Activated naive CD4-positive, alpha-beta T cell treated with anti-CD3 and anti-CD28 coated beads, Interleukin-2, amount 50 U/mL, for 24 hours (primary cell): Measurements from ENCODE around the gene CUX1.

ENCODE experiments used
- H3K27ac Mint-ChIP-seq: one replicate; pipeline ENCODE4 v1.8.0; 2021; ENCODE audit warnings: mild to moderate bottlenecking, mixed read lengths
- H3K27me3 Mint-ChIP-seq: one replicate; pipeline ENCODE4 v1.8.0; 2021; ENCODE audit warnings: mixed read lengths
- H3K36me3 Mint-ChIP-seq: one replicate; pipeline ENCODE4 v1.8.0; 2021; ENCODE audit warnings: mixed read lengths
- H3K4me1 Mint-ChIP-seq: one replicate; pipeline ENCODE4 v1.8.0; 2021; ENCODE audit warnings: mixed read lengths
- H3K4me3 Mint-ChIP-seq: one replicate; pipeline ENCODE4 v1.8.0; 2021; ENCODE audit warnings: mild to moderate bottlenecking, mixed read lengths
- H3K9me3 Mint-ChIP-seq: one replicate; pipeline ENCODE4 v1.8.0; 2021; ENCODE audit warnings: mixed read lengths

CUX1 gene

GRCh38 chr7:102195361-102195760 is 377.9 kb downstream of the CUX1 start:
- Mint-ChIP-seq H3K36me3 (peaks cover 13% of the 10 kb centered on the region), H3K4me1 (no peaks in the 10 kb centered on the region), H3K4me3 (no peak overlapping the region)

DNA sequence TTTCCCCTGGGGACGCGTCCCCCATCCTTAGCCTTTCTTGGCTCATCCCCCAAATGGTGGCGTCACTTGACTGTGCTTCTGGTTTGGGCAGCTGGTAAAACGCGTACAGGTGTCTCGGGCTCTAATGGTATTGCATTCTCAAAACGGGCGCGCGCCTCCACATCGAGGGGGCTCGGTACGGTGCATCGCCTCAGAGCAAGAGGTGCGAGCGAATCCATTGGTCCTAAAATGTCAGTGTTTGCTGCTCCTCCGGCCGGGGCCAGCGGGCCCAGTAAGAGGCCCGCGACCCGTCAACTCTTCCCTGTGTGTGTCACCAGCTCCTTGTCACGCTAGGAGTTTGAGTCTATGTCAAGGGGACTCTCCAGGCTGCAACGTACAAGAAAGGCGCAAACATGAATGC is 378.6 kb downstream of the CUX1 start:
- Mint-ChIP-seq H3K4me1 (no peaks in the 10 kb centered on the region), H3K27me3 (no peaks in the 10 kb centered on the region), H3K36me3 (peaks cover 9% of the 10 kb centered on the region), H3K4me3 (no peak overlapping the region), H3K9me3 (no peaks in the 10 kb centered on the region), H3K27ac (no peak overlapping the region)

More at GRCh38 chr7:102195361-102195760, 377.9 kb downstream of the CUX1 start:
- Mint-ChIP-seq H3K9me3 (no peaks in the 10 kb centered on the region), H3K27me3 (no peaks in the 10 kb centered on the region), H3K27ac (no peak overlapping the region)

GRCh38 chr7:102197161-102197560 is 379.7 kb downstream of the CUX1 start:
- H3K4me3 Mint-ChIP-seq: no peak overlapping the region
- H3K27me3 Mint-ChIP-seq: no peaks in the 10 kb centered on the region
- peaks cover 9% of the 10 kb centered on the region for H3K36me3 Mint-ChIP-seq
- no peak overlapping the region for H3K27ac Mint-ChIP-seq
- H3K9me3 Mint-ChIP-seq: no peaks in the 10 kb centered on the region
- no peaks in the 10 kb centered on the region for H3K4me1 Mint-ChIP-seq

DNA sequence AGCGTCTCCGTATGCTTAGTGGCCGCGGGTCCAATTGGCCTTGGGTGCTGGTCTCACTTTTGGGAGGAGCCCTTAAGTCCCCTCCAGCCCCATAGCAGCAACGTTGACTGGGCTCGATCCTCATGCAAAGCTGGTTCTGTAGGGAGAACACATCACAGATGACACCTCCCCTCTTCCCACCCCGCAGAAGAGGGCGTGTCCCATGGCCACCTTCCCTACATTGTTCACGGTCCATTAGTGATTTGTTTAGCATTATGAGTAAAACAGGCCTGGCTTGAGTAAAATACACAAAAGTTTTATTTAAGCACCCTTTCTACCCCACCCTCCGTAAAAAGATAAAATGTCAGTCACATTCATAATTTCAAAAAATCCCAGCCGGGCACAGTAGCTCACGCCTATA is 380.2 kb downstream of the CUX1 start:
- H3K4me1 Mint-ChIP-seq: no peaks in the 10 kb centered on the region
- H3K27ac Mint-ChIP-seq: no peak overlapping the region
- H3K36me3 Mint-ChIP-seq: peaks cover 9% of the 10 kb centered on the region
- no peak overlapping the region for H3K4me3 Mint-ChIP-seq
- no peaks in the 10 kb centered on the region for H3K27me3 Mint-ChIP-seq
- no peaks in the 10 kb centered on the region for H3K9me3 Mint-ChIP-seq

DNA sequence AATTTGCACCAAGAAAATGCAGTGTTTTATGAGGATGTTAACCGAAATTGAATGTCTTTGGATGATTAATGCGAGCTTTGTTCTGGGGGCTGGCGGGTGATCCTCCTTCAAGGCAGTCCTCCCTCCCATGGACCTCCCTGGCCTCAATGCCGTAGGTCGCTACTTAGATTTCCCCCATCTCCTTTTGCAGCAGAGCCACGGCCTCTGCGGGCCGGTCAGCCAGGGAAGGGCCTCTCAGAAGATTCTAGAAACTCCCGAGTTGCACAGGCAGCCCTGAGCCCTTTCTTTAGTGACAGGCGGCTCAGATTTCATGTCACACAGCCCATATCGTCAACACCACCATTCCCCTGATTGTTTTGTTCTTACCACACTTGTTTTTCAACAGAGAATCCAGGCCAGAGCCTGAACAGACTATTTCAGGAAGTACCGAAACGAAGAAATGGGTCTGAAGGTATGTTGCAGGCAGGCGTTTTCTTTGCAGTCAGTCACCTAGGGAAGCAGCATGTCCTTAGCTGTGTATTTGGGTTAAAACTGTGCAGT is 381.1 kb downstream of the CUX1 start:
- Mint-ChIP-seq H3K9me3 (no peaks in the 10 kb centered on the region), H3K4me3 (no peak overlapping the region), H3K27ac (no peak overlapping the region), H3K36me3 (peaks cover 9% of the 10 kb centered on the region), H3K4me1 (no peaks in the 10 kb centered on the region), H3K27me3 (no peaks in the 10 kb centered on the region)

GRCh38 chr7:102201576-102201975 is 384.1 kb downstream of the CUX1 start:
- peaks cover 7% of the 10 kb centered on the region for H3K36me3 Mint-ChIP-seq
- H3K9me3 Mint-ChIP-seq: no peaks in the 10 kb centered on the region
- no peak overlapping the region for H3K27ac Mint-ChIP-seq
- H3K4me1 Mint-ChIP-seq: no peaks in the 10 kb centered on the region
- H3K4me3 Mint-ChIP-seq: no peak overlapping the region
- no peaks in the 10 kb centered on the region for H3K27me3 Mint-ChIP-seq

DNA sequence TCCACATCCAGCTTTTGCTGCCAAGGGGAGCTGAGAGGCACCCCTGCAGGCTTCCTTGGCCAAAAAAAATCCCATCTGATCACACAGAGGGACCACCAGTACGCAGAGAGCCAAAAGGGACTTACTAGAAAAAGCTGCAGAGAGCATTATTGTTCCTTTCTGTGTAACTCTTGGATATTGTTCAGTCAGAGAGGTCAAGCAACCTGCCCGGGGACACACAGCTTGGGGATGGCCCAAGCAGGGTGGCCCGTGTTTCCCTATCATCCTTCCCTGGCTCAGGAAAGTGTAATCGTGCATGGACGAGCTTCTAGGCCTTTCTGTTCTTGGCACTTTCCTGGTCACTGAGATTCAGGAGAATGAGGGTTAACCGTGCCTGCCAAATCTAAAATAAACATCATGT is 385.1 kb downstream of the CUX1 start:
- H3K36me3 Mint-ChIP-seq: peaks cover 3% of the 10 kb centered on the region
- H3K9me3 Mint-ChIP-seq: no peaks in the 10 kb centered on the region
- H3K27me3 Mint-ChIP-seq: no peaks in the 10 kb centered on the region
- H3K4me3 Mint-ChIP-seq: no peak overlapping the region
- no peak overlapping the region for H3K27ac Mint-ChIP-seq
- H3K4me1 Mint-ChIP-seq: no peaks in the 10 kb centered on the region

DNA sequence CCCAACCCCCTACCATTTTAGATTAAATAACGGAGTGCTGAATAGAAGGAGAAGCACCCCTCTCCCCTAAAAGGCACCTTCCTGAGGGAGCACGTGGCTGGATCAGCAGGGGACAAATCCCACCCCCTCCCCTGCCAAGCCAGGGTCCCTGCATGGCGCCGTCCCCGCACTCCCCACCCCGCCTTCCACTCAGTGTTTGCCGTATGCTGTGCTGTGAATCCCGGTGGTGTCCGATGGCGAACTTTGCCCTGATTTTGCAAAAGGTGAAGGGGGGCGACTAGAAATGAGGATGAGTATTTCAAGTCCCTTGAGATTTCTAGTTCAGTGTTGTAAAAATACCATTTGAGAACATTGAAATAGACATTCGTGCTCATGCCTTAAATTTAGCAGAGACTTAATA is 385.8 kb downstream of the CUX1 start:
- Mint-ChIP-seq H3K27me3 (no peaks in the 10 kb centered on the region), H3K27ac (no peak overlapping the region), H3K4me1 (no peaks in the 10 kb centered on the region), H3K36me3 (peaks cover 3% of the 10 kb centered on the region), H3K4me3 (no peak overlapping the region), H3K9me3 (no peaks in the 10 kb centered on the region)

DNA sequence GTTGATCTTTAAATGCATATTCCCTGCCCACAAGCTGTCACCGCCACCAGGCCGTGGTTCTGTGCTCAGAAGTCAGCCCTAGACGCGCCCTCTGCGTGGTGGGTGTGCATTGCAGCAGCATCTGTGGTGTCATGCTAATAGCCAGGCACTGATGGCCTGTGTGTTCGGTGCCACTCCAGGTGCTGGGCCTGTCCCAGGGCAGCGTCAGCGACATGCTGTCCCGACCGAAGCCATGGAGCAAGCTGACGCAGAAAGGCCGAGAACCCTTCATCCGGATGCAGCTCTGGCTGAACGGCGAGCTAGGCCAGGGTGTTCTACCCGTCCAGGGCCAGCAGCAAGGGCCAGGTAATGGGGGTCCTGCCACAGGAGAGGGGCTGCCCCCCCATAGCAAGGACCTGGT is 386.8 kb downstream of the CUX1 start:
- Mint-ChIP-seq H3K27me3 (no peaks in the 10 kb centered on the region), H3K4me1 (no peaks in the 10 kb centered on the region), H3K4me3 (no peak overlapping the region)

DNA sequence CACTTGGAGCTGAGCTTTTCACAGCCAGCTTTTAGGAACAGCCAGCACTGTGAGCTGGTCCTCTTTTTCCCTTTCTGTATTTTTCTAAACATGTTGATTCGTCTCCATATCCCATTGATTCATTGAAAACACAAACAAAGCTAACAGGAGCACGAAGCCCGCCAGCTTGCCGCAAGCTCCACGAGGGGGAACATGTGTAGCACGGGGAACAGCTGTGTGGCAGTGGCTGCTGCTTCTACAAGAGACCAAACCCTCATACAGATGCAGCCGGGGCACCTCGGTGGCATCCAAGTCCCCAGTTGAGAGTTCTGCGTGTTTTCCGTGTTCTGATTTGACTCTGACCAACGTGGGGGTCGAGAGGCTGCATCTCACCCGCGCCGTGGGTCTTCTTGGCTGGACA is 388.5 kb downstream of the CUX1 start:
- H3K27ac Mint-ChIP-seq: no peak overlapping the region
- H3K27me3 Mint-ChIP-seq: no peaks in the 10 kb centered on the region
- H3K4me1 Mint-ChIP-seq: no peaks in the 10 kb centered on the region
- no peaks in the 10 kb centered on the region for H3K9me3 Mint-ChIP-seq
- H3K36me3 Mint-ChIP-seq: peaks cover 1% of the 10 kb centered on the region
- no peak overlapping the region for H3K4me3 Mint-ChIP-seq

More for the DNA sequence above, 386.8 kb downstream of the CUX1 start:
- Mint-ChIP-seq H3K36me3 (peaks cover 3% of the 10 kb centered on the region), H3K27ac (no peak overlapping the region), H3K9me3 (no peaks in the 10 kb centered on the region)

GRCh38 chr7:102208826-102209225 is 391.4 kb downstream of the CUX1 start:
- Mint-ChIP-seq H3K36me3 (peaks cover 1% of the 10 kb centered on the region), H3K4me1 (no peaks in the 10 kb centered on the region), H3K27ac (no peak overlapping the region)

GRCh38 chr7:102210787-102211186 is 393.4 kb downstream of the CUX1 start:
- Mint-ChIP-seq H3K36me3 (peaks cover 7% of the 10 kb centered on the region), H3K27ac (no peak overlapping the region)

More at GRCh38 chr7:102208826-102209225, 391.4 kb downstream of the CUX1 start:
- Mint-ChIP-seq H3K27me3 (no peaks in the 10 kb centered on the region), H3K9me3 (no peaks in the 10 kb centered on the region), H3K4me3 (no peak overlapping the region)

GRCh38 chr7:102211590-102212550 is 394.4 kb downstream of the CUX1 start:
- H3K27me3 Mint-ChIP-seq: no peaks in the 10 kb centered on the region
- H3K27ac Mint-ChIP-seq: no peak overlapping the region
- peaks cover 9% of the 10 kb centered on the region for H3K36me3 Mint-ChIP-seq
- H3K9me3 Mint-ChIP-seq: no peaks in the 10 kb centered on the region
- no peak overlapping the region for H3K4me3 Mint-ChIP-seq
- no peaks in the 10 kb centered on the region for H3K4me1 Mint-ChIP-seq

More at GRCh38 chr7:102210787-102211186, 393.4 kb downstream of the CUX1 start:
- Mint-ChIP-seq H3K9me3 (no peaks in the 10 kb centered on the region), H3K27me3 (no peaks in the 10 kb centered on the region), H3K4me3 (no peak overlapping the region), H3K4me1 (no peaks in the 10 kb centered on the region)

GRCh38 chr7:102214477-102215072 is 397.1 kb downstream of the CUX1 start:
- H3K36me3 Mint-ChIP-seq: peaks cover 11% of the 10 kb centered on the region
- no peaks in the 10 kb centered on the region for H3K27me3 Mint-ChIP-seq
- no peak overlapping the region for H3K27ac Mint-ChIP-seq
- no peaks in the 10 kb centered on the region for H3K9me3 Mint-ChIP-seq
- H3K4me3 Mint-ChIP-seq: no peak overlapping the region
- H3K4me1 Mint-ChIP-seq: no peaks in the 10 kb centered on the region

GRCh38 chr7:102215256-102215655 is 397.8 kb downstream of the CUX1 start:
- H3K4me1 Mint-ChIP-seq: no peaks in the 10 kb centered on the region
- H3K4me3 Mint-ChIP-seq: no peak overlapping the region
- peaks cover 11% of the 10 kb centered on the region for H3K36me3 Mint-ChIP-seq
- no peaks in the 10 kb centered on the region for H3K27me3 Mint-ChIP-seq
- H3K9me3 Mint-ChIP-seq: no peaks in the 10 kb centered on the region
- H3K27ac Mint-ChIP-seq: no peak overlapping the region

DNA sequence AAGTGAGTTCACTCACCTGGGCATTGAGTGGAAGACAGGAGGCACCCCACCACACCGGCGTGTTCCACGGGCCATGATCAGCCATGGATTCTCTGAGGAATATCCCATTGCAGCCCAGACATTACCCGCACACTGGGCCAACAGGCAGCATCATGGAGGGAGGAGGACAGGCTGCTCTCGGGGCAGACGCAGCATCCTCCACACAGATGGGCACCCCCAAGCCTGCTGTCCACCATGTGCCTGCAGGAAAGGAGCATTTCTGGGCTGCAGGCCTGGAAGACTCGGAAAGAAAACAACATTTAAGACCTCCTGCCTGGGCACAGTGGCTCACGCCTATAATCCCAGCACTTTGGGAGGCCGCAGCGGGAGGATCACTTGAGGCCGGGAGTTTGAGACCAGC is 398.3 kb downstream of the CUX1 start:
- H3K36me3 Mint-ChIP-seq: peaks cover 11% of the 10 kb centered on the region
- no peak overlapping the region for H3K27ac Mint-ChIP-seq
- H3K4me3 Mint-ChIP-seq: no peak overlapping the region
- H3K27me3 Mint-ChIP-seq: no peaks in the 10 kb centered on the region
- H3K9me3 Mint-ChIP-seq: no peaks in the 10 kb centered on the region
- no peaks in the 10 kb centered on the region for H3K4me1 Mint-ChIP-seq
